ENCODE measurements around the gene FAM78A.

Gene FAM78A

GRCh38 chr9:131287359-131287758, 11.0 kb upstream of the FAM78A start:
- no peak for TF ChIP-seq CTCF (IDR thresholded peaks at IDR 0.05; ENCODE audit: low read depth, low read length)
- DNase-seq: no peak
- H3K9me3 ChIP-seq: no peaks in the 10 kb centered on the region
- H3K36me3 ChIP-seq: no peaks in the 10 kb centered on the region
- peaks cover 6% of the 10 kb centered on the region for H3K4me1 ChIP-seq
- no peak overlapping the region for H3K4me3 ChIP-seq (ENCODE audit: low read depth, low read length)
- peaks cover 1% of the 10 kb centered on the region; the same call in 1 of the 2 replicates for H3K27me3 ChIP-seq

GRCh38 chr9:131284856-131285255, 8.5 kb upstream of the FAM78A start:
- no peak for TF ChIP-seq CTCF (IDR thresholded peaks at IDR 0.05; ENCODE audit: low read depth, low read length)
- Histone ChIP-seq H3K36me3 (no peaks in the 10 kb centered on the region), H3K27me3 (peaks cover 5% of the 10 kb centered on the region), H3K4me3 (ENCODE audit: low read depth, low read length) (no peak overlapping the region), H3K9me3 (no peaks in the 10 kb centered on the region), H3K4me1 (peaks cover 6% of the 10 kb centered on the region)
- DNase-seq: no peak

GRCh38 chr9:131282688-131283422, 6.5 kb upstream of the FAM78A start:
- no peaks in the 10 kb centered on the region for H3K36me3 ChIP-seq
- no peaks in the 10 kb centered on the region for H3K9me3 ChIP-seq
- H3K4me3 ChIP-seq (ENCODE audit: low read depth, low read length): no peak overlapping the region
- no peak for TF ChIP-seq CTCF (IDR thresholded peaks at IDR 0.05; ENCODE audit: low read depth, low read length)
- peaks cover 5% of the 10 kb centered on the region for H3K27me3 ChIP-seq
- peak; percentile 43 for DNase-seq
- H3K4me1 ChIP-seq: peaks cover 3% of the 10 kb centered on the region; the same call in 1 of the 2 replicates

- peaks cover 3% of the 10 kb centered on the region; the same call in 1 of the 2 replicates for H3K4me1 ChIP-seq
- DNase-seq: no peak
- H3K27me3 ChIP-seq: peaks cover 8% of the 10 kb centered on the region
- no peaks in the 10 kb centered on the region for H3K9me3 ChIP-seq
- no peak for TF ChIP-seq CTCF (IDR thresholded peaks at IDR 0.05; ENCODE audit: low read depth, low read length)
- H3K36me3 ChIP-seq: no peaks in the 10 kb centered on the region
- no peak overlapping the region for H3K4me3 ChIP-seq (ENCODE audit: low read depth, low read length)
Measured at GRCh38 chr9:131282175-131282574, 5.9 kb upstream of the FAM78A start.

- H3K36me3 ChIP-seq: no peaks in the 10 kb centered on the region
- no peak for DNase-seq
Measured at GRCh38 chr9:131281119-131281965, 5.0 kb upstream of the FAM78A start.

More at GRCh38 chr9:131281119-131281965, 5.0 kb upstream of the FAM78A start:
- H3K4me3 ChIP-seq (ENCODE audit: low read depth, low read length): no peak overlapping the region
- peaks cover 3% of the 10 kb centered on the region; the same call in 1 of the 2 replicates for H3K4me1 ChIP-seq
- TF ChIP-seq CTCF (IDR thresholded peaks at IDR 0.05; ENCODE audit: low read depth, low read length): no peak
- H3K27me3 ChIP-seq: peaks cover 16% of the 10 kb centered on the region
- no peaks in the 10 kb centered on the region for H3K9me3 ChIP-seq
